BLaER1 (cell line): ENCODE results near the gene TDRD6.

Source experiments
- H3K27ac ChIP-seq: shearing (Covaris generic); formaldehyde crosslinking; 2 replicates; pipeline ENCODE4 v1.8.1; 2022
- H3K27me3 ChIP-seq: shearing (Covaris generic); formaldehyde crosslinking; 2 replicates; pipeline ENCODE4 v1.8.1; 2022
- H3K36me3 ChIP-seq: shearing (Covaris generic); formaldehyde crosslinking; 2 replicates; pipeline ENCODE4 v1.8.1; 2022
- H3K4me1 ChIP-seq: shearing (Covaris generic); formaldehyde crosslinking; 2 replicates; pipeline ENCODE4 v1.8.1; 2022
- H3K4me2 ChIP-seq: shearing (Covaris generic); formaldehyde crosslinking; 2 replicates; pipeline ENCODE4 v1.8.1; 2022
- H3K4me3 ChIP-seq: shearing (Covaris generic); formaldehyde crosslinking; 2 replicates; pipeline ENCODE4 v1.8.1; 2022
- H3K9ac ChIP-seq: shearing (Covaris generic); formaldehyde crosslinking; 2 replicates; pipeline ENCODE4 v1.8.1; 2022
- H3K9me3 ChIP-seq: shearing (Covaris generic); formaldehyde crosslinking; 2 replicates; pipeline ENCODE4 v1.8.1; 2022
- H4K20me1 ChIP-seq: shearing (Covaris generic); formaldehyde crosslinking; 2 replicates; pipeline ENCODE4 v1.8.1; 2022
- Cebpa-rat ChIP-seq: shearing (Covaris generic); IDR thresholded peaks from 2 replicates; pipeline ENCODE4 v1.8.1; 2022

The TDRD6 gene

DNA sequence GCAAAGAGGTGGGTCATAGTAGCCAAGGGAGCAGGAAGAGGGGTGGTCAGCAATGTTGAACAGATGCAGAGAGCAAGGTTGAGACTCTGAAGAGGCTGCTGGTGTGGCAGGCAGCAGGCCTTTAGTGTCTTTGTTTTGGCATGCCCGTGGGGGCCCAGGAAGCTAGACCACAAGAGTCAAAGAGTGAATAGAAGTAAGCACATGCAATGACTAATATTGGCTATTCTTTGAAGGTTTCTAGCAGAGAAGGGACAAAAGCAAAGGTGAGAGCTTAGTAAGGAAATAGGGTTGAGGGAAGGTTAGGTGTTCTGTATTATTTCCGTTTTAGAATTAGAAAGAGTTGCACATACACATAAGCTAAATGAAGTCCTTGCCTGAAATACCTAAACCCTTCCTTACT is 18.8 kb downstream of the TDRD6 start:
- TF ChIP-seq Cebpa-rat: no peak
- Histone ChIP-seq H4K20me1 (no peaks in the 10 kb centered on the region), H3K4me3 (no peak overlapping the region)

GRCh38 chr6:46711491-46711890 is 23.8 kb downstream of the TDRD6 start:
- H3K4me3 ChIP-seq: no peak overlapping the region
- no peak for TF ChIP-seq Cebpa-rat

More for the DNA sequence above, 18.8 kb downstream of the TDRD6 start:
- no peaks in the 10 kb centered on the region for H3K36me3 ChIP-seq
- H3K4me1 ChIP-seq: no peaks in the 10 kb centered on the region
- no peak overlapping the region for H3K4me2 ChIP-seq
- H3K27me3 ChIP-seq: no peaks in the 10 kb centered on the region
- no peak overlapping the region for H3K9ac ChIP-seq
- no peaks in the 10 kb centered on the region for H3K9me3 ChIP-seq
- H3K27ac ChIP-seq: no peak overlapping the region

DNA sequence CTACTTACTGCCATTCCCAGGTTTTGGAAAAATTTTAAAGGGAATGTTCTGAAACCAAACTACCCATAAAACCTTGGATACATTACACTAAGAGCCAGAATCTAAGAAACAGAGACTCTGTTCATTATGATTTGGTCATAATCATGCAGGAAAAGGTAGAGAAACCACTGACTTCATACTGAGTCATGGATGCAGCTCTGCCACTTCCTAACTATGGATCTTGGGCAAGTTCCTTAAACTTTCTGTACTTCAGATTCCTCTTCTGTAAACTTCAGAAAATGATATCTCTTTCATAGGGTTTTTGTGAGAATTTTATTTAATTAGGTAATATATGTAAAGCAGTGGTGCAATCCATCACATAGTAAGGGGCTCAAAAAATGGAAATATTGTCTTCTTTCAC is 27.5 kb downstream of the TDRD6 start:
- no peaks in the 10 kb centered on the region for H3K9me3 ChIP-seq
- no peaks in the 10 kb centered on the region for H3K27me3 ChIP-seq
- H3K27ac ChIP-seq: no peak overlapping the region
- H3K36me3 ChIP-seq: no peaks in the 10 kb centered on the region
- no peak overlapping the region for H3K4me2 ChIP-seq
- H3K4me3 ChIP-seq: no peak overlapping the region
- no peaks in the 10 kb centered on the region for H4K20me1 ChIP-seq
- no peak overlapping the region for H3K9ac ChIP-seq
- H3K4me1 ChIP-seq: no peaks in the 10 kb centered on the region
- no peak for TF ChIP-seq Cebpa-rat

More at GRCh38 chr6:46711491-46711890, 23.8 kb downstream of the TDRD6 start:
- Histone ChIP-seq H3K27ac (no peak overlapping the region), H3K27me3 (no peaks in the 10 kb centered on the region), H4K20me1 (no peaks in the 10 kb centered on the region), H3K4me2 (no peak overlapping the region), H3K9ac (no peak overlapping the region), H3K9me3 (no peaks in the 10 kb centered on the region), H3K36me3 (no peaks in the 10 kb centered on the region), H3K4me1 (no peaks in the 10 kb centered on the region)

GRCh38 chr6:46719099-46719498 is 31.4 kb downstream of the TDRD6 start:
- H3K9ac ChIP-seq: no peak overlapping the region
- H4K20me1 ChIP-seq: no peaks in the 10 kb centered on the region
- no peaks in the 10 kb centered on the region for H3K4me1 ChIP-seq
- no peak overlapping the region for H3K4me3 ChIP-seq
- no peaks in the 10 kb centered on the region for H3K36me3 ChIP-seq
- no peak overlapping the region for H3K4me2 ChIP-seq
- H3K27me3 ChIP-seq: no peaks in the 10 kb centered on the region
- H3K27ac ChIP-seq: no peak overlapping the region
- no peaks in the 10 kb centered on the region for H3K9me3 ChIP-seq
- no peak for TF ChIP-seq Cebpa-rat

GRCh38 chr6:46720401-46720800 is 32.7 kb downstream of the TDRD6 start:
- no peaks in the 10 kb centered on the region for H3K36me3 ChIP-seq
- TF ChIP-seq Cebpa-rat: no peak
- no peaks in the 10 kb centered on the region for H3K4me1 ChIP-seq

DNA sequence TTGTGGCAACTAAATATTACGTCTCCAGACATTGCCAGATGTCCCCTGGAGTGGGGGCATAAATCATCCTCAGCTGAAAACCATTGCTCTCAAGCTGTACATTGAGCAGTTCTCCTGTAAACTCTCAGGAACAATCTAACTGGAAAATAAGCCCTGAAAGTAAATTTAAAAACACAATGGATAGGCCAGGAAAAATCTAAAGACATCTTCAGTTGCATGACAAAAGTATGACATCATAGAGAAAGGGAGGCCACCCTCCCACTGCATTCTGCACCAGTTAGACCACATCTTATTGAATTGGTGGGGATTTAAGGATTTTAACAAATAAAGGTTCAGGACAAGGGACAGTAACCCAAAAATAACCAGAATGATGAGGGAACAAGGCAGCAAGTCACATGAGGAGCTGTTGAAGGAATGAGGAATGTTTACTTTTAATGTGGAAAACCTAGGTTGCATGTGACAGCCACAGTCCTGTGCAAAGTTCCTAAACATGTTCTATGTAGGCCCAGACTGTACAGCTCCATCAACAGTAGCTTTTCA is 42.2 kb downstream of the TDRD6 start:
- H3K27ac ChIP-seq: no peak overlapping the region
- no peaks in the 10 kb centered on the region for H3K36me3 ChIP-seq
- no peaks in the 10 kb centered on the region for H3K4me1 ChIP-seq
- peaks cover 4% of the 10 kb centered on the region for H3K9me3 ChIP-seq
- TF ChIP-seq Cebpa-rat: no peak
- no peak overlapping the region for H3K4me2 ChIP-seq
- no peaks in the 10 kb centered on the region for H3K27me3 ChIP-seq
- no peak overlapping the region for H3K4me3 ChIP-seq
- H3K9ac ChIP-seq: no peak overlapping the region
- no peaks in the 10 kb centered on the region for H4K20me1 ChIP-seq

More at GRCh38 chr6:46720401-46720800, 32.7 kb downstream of the TDRD6 start:
- no peaks in the 10 kb centered on the region for H3K27me3 ChIP-seq
- no peak overlapping the region for H3K4me2 ChIP-seq
- no peaks in the 10 kb centered on the region for H4K20me1 ChIP-seq
- no peak overlapping the region for H3K27ac ChIP-seq
- H3K4me3 ChIP-seq: no peak overlapping the region
- H3K9ac ChIP-seq: no peak overlapping the region
- no peaks in the 10 kb centered on the region for H3K9me3 ChIP-seq

- TF ChIP-seq Cebpa-rat: no peak
- Histone ChIP-seq H3K4me3 (no peak overlapping the region), H3K27ac (no peak overlapping the region), H3K36me3 (no peaks in the 10 kb centered on the region), H3K9ac (no peak overlapping the region), H3K4me1 (no peaks in the 10 kb centered on the region), H4K20me1 (no peaks in the 10 kb centered on the region), H3K9me3 (peaks cover 13% of the 10 kb centered on the region), H3K27me3 (no peaks in the 10 kb centered on the region), H3K4me2 (no peak overlapping the region)
These were observed 43.3 kb downstream of the TDRD6 start for GRCh38 chr6:46730921-46731461.

DNA sequence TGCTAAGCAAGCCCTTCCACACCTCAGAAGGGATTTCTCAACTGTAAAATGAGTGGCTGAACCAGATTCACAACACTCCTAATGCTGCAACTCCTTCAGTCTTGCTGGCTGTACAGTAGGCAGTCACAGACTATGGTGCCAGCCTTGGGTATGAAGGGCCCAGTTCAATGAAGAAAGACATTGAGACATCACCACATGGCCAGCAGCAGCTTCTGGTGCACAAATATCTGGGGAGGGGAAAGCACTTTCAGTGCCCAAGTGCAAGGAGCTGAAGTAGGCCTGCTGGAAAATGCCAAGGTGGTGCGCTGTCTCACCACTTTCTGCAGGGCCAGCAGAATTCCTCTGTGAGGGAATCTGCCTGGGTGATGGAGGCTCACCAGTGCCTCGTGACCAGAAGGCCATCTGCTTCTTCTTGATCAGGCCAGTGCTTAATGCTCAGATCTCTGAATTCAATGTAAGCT is 45.7 kb downstream of the TDRD6 start:
- H3K4me3 ChIP-seq: no peak overlapping the region
- no peak overlapping the region for H3K27ac ChIP-seq
- H3K9ac ChIP-seq: no peak overlapping the region
- H3K4me2 ChIP-seq: no peak overlapping the region
- H3K4me1 ChIP-seq: no peaks in the 10 kb centered on the region
- H3K27me3 ChIP-seq: no peaks in the 10 kb centered on the region
- H4K20me1 ChIP-seq: no peaks in the 10 kb centered on the region
- H3K9me3 ChIP-seq: peaks cover 13% of the 10 kb centered on the region
- TF ChIP-seq Cebpa-rat: no peak
- H3K36me3 ChIP-seq: no peaks in the 10 kb centered on the region

- Histone ChIP-seq H3K9ac (no peak within 1 kb of the TSS), H3K4me2 (no peak within 1 kb of the TSS), H3K36me3 (no peaks in the 10 kb centered on the region), H3K27ac (no peak within 1 kb of the TSS), H4K20me1 (no peaks in the 10 kb centered on the region), H3K9me3 (peaks cover 13% of the 10 kb centered on the region), H3K27me3 (no peaks in the 10 kb centered on the region), H3K4me3 (no peak within 1 kb of the TSS), H3K4me1 (no peaks in the 10 kb centered on the region)
- no peak for TF ChIP-seq Cebpa-rat
These were observed 47.4 kb downstream of the TDRD6 start, which contains the start of gene PLA2G7 for GRCh38 chr6:46734867-46735719. TSS of gene PLA2G7 (minus strand) at chr6:46735375. CDS start at chr6:46722891, 12,484 bp downstream.

DNA sequence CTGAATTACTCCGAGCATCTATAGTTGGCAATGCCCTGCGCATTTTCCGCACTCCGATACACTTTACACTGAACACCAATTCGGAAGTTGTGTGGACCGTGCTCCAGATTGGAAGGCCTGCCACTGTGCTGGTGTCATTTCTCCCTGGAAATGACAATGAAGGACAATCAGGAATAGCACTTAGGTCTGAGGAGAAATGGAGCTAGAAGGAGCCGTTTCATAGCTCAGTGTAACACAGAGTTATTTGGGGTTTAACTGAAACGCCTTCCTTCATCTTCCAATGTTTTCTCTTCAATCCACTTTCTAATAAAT is 48.0 kb downstream of the TDRD6 start:
- no peaks in the 10 kb centered on the region for H3K4me1 ChIP-seq
- no peaks in the 10 kb centered on the region for H3K27me3 ChIP-seq
- no peak overlapping the region for H3K9ac ChIP-seq
- H4K20me1 ChIP-seq: no peaks in the 10 kb centered on the region
- H3K4me3 ChIP-seq: no peak overlapping the region
- H3K4me2 ChIP-seq: no peak overlapping the region
- H3K36me3 ChIP-seq: no peaks in the 10 kb centered on the region
- no peak overlapping the region for H3K27ac ChIP-seq
- peaks cover 13% of the 10 kb centered on the region for H3K9me3 ChIP-seq
- no peak for TF ChIP-seq Cebpa-rat
